Activated CD4-positive, alpha-beta T cell treated with anti-CD3 and anti-CD28 coated beads, Interleukin-2, amount 50 U/mL, for 4 hours (primary cell): Measurements from ENCODE around the gene CBX3.
"Not testable (repeated sequence)": the region's sequence is repeated elsewhere in the genome, so short reads cannot be mapped to it uniquely, and the experiment has no call there.

Experiments
- DNase-seq, 2 experiments: peaks; one replicate each; pipeline ENCODE4 v3.0.0-alpha.2; 2020

CBX3 gene

DNA sequence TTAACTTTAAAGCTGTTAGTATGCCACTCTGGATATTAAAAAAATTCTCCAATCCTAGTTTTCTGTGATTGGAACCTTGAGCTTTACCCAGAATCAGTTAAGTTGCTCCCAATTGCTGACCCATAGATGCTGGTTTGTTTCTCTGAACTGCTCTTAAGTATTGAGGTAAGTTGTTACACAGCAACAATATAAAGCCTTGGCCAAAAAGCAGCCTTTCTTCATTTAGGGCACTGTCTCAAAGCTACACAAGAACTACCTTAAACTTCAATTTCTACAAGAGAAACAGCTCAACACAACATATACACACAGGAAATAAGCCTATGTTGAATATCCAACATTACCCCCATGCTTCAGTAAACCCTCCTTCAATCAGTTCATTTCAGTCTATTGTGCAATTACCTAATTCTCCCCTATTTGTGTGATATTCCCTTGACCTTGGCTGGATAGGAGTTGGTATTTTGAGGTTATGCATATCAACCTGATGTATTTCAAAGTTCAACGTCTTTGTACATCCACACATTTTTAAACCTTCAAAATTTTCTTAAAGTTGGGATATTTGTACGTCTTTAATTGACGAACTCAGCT, 12.5 kb upstream of the CBX3 start:
- no peak for DNase-seq

DNA sequence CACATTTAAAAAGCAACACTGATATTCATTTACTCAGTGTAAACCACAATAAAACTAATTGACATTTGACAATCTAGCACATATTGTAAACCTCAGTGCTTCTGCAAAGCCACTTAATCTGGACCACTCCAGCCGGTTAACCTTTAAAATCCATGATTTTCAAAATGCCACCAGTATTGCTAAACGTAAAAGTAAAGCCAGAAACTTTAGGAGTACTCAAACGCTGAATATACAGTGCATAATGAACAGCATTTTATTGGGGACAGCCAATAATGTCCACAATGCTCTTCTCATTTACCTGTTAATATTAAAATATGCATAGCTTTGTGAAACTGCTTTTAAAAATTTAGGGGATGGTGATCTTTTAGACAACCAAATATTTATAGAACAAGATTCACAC, 11.8 kb upstream of the CBX3 start:
- no peak for DNase-seq

DNA sequence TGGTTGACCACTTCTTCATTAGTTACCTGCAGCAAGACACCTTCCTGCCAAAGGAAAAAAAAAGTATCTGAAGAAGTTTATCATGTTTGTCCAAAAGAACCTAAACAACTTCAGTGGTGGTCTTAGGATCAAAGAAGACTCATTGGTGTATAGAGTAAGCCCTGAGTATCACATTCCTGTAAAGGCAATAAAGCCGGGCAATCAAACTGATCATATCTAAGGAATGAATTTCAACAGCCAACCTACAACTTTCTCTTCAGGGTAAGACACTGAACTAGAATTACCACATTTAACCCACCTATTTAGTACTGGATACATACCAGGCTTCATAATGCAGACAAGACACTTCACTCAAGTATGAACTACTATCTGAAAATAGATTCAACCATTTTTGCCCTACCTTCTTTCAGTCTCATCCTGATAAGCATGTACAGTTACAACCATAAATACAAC, 11.1 kb upstream of the CBX3 start:
- no peak for DNase-seq

DNA sequence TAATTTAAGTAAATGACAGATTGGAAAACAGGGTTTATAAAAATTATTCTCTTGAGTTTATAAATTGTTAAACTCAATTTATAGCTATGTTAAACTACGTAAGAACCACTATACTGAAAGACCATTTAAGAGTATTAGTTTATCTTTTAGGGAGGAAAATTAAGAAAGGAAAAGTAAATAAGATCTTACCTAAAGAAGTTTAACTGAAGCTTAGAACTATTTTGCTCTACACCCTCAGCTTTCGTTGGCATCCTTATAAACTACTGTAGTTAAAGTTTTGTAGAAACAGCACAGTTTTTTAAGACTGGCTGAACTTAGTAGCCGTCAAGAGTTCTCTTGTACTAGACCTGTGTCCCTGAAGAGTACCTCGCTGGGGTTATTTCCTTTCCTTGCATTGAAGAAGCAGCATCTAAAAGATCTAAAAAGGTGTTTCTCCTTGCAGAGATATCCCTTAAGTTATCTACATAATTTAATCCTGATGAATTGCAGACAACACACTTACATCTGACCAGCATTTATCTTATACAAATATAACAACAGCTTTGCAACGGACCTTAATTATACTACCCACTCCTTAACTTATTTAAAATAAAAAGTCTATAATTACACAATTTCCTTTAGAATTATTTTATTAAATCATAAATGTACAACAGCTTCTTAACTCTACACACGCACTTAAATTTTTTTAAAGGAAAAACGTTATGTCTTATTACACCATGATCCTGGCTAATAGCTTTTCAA, 10.1 kb upstream of the CBX3 start:
- DNase-seq, result no peak

DNA sequence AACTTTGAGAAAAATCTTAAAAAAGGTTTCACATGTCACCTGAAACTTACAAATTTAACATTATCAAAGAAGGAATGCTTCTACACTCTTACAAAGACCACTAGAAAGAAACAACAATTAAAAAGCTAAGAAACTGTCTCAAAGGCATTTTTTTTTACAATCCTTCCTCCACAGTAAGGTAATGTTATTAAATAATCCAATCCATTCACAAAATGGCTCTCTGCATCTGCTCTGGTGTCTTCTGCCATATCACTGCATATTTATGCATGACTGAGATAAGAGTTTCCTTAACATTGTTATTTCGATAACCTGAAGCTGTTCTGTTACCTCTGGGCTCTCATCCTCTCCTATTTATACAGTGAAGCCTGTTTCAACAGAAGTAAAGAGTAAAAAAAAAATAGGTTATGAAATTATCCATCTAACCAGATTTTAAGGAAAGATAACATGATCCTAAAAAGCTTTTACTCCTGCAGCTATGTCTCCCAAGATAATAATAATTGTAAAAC, 9.5 kb upstream of the CBX3 start:
- DNase-seq, result no peak

DNA sequence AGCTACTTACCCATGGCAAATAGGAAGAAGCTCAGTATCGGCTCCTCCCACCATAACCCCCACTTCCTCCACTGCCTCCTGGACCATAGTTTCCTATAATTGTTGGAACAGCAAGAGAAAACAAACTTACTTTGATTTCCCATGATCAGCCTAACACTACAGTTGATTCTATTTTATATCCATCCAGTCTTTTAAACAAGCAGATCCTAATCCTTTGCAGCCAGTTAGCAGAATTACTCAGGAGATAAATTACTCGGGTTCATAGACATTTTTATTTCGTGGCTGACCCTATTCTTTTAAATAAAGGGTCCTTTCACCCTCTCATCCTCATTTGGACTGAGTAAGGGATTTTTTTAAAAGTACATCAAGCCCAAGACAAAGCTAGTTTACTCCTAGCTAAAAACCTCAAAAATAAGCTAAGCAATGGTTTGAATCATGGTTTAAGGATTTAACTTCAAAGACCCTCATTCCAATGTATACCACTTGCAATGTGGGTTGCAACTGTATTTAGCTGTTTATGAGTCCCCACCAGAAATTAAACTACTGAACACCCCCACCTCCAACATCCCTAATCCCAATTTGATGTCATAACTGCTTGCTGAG, 9.0 kb upstream of the CBX3 start:
- DNase-seq, result no peak

DNA sequence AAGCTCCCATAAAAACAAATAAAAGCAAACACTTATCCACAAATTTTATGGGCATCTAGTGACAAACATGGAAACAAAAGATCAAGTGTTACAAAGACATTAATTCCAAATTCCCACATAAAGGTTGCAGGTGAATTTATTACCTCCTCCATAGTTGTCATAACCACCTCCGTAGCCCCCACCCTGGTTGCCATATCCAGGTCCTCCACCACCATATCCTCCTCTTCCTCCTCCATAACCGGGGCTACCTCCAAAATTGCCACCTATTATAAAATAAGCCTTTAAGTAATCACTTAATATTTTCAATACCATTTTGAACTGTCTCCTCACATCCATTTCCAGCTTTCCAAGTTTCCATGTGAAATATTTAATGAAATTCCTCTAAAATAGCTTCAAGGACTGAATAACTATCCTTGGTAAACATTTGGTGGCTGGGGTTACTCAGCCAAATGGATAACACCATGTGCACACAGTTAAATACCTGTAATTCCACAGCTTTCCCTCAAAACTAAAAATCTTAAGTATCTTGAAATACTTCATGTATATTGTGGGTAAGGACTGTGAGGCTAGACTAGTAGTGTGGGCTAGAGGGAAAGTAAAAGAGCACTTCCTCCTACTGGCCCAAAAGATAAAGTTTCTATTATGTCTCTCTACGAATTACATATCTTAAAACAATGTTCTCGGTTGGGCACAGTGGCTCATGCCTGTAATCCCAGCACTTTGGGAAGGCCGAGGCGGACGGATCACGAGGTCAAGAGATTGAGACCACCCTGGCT, 7.9 kb upstream of the CBX3 start:
- no peak for DNase-seq

DNA sequence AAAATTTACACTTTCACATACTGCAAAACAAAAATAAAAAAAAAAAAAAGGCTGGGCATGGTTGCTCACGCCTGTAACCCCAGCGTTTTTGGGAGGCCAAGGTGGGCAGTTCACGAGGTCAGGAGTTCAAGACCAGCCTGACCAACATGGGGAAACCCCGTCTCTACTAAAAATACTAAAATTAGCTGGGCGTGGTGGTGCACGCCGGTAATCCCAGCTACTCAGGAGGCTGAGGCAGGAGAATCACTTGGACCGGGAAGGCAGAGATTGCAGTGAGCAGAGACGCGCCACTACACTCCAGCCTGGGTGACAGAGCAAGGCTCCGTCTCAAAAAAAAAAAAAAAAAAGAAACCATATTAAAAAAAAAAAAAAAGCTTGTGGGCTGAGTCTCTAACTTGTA, 6.8 kb upstream of the CBX3 start:
- DNase-seq, result not testable (repeated sequence)

DNA sequence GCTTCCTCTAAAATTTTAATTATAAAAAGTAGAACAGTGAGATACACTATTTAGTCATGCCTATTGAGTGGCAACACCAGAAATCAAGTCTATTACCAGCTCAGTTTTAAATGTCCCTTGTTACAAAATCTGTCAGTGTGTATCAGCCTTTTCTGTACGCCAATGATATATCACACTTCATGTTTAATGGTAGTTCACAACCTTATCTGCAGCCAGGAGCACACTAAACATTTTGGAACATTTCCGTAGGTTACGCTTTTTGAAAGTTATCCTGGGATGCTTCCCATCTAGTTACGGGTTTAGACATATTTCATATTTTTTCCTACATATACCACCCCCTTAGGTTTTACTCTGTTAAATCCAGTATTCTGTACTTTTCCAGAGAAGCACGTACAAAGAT, 6.4 kb upstream of the CBX3 start:
- no peak for DNase-seq

DNA sequence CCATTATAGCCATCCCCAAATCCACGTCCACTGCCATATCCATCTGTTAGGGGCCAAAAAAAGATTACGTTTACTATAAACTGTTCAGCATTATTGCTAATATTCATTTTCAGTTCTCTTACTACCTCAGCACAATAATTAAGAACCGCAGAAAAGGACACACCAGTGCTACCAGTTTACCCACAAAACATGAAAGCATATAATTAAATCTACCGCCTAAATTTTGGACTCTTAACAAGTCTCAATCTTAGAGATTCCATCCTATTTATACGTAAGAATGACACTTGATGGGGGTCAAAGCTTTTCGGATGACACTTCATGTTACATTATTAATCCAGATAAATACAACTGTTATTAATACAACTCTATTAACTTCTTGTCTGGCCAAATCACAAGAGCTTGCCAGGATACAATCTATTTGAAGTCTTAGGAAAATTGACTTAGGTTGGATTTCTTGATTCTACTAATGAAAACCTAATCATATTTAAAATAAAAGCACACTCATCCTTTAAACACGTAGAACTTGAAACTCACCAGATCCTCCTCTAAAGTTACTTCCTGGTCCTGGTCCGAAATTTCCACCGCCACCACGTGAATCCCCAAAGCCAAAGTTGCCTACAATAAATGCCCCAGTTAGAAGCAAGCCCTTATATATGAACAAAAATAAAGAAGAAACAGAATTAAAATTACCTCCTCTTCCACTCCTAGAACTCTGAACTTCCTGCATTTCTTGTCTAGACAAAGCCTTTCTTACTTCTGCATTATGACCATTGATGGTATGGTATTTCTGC, 5.5 kb upstream of the CBX3 start:
- DNase-seq, result no peak

DNA sequence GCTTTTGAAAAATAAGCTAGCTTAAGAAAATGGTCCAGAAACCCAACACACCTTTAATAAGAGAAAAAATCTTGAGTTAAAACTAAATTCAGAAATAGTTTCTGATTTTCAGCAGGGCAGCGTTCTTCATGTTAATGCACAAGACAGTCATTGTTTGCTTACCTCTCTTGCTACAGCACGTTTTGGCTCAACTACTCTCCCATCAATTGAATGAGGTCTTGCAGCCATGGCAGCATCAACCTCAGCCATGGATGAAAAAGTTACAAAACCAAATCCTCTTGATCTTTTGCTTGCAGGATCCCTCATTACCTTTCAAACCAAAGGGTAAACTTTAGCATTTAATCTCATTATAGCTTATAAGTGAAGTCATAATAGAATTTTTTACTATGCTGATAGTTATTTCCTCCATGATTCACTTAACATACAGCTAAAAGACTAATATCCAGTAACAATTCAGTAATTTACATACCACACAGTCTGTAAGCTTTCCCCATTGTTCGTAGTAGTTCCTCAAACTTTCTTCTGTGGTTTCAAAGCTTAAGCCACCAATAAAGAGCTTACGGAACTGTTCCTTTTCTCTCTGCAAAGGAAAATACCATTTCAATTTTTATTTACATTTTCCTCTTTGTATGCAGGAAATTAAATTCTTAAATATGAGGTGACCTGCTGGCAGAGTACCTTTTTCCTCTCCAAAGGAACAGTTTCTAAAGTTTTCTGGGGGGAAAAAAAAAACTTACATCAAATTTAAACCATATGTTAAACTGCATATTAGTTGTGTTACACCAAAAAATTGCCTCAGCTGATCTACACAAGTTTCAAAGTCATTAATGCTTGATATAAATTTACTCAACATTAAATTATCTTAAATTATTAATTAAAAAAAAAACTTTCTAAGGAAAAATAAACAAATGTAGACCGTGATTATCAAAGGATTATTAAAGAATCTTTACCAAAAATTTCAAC, 4.1 kb upstream of the CBX3 start:
- DNase-seq, result no peak

DNA sequence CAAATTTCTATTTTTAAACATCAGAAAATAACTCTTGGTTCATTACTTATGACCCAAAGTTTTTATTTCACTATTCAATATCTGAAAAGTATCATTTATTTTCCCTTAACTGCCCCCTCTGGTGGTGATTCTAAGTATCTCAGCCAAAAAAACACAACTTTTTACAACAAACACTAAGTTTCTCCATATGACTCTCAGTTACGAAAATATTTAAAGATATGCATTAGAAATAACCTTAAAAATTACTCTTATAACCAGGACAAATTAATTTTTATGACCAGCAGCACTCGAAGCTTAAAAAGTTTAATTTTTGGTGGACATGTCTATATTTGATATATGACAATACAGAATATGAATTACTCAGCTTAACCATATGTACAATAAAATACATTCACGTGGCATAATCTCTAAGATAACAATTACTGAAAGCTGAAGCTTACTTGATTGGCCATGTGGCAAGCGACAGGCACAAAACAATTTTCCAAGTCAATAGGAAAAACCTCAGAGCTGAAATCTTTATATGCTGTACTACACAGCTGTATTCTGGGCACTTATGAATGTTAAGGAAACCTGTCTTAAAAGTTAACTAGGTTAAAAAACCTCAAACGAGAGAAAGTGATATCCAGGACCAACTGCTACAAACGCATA, 3.3 kb upstream of the CBX3 start:
- no peak for DNase-seq

DNA sequence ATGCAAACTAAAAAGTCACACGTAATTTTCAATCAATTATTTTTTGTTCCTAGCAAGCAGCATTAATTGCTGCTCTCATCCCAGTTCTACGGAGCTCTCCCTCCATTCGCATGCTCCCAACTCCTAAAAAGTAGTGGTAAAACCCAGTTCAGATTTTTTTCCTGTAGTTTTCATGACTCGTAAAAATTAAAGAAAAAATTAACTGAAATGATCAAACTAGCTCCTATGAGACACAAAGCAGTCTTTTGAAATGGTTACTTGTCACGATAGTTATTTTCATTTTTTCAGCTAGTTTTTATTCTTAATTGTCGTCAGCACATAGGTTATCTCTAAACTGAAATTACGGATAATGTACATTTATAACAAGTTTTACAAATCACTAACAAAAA, 2.8 kb upstream of the CBX3 start:
- DNase-seq, result no peak

DNA sequence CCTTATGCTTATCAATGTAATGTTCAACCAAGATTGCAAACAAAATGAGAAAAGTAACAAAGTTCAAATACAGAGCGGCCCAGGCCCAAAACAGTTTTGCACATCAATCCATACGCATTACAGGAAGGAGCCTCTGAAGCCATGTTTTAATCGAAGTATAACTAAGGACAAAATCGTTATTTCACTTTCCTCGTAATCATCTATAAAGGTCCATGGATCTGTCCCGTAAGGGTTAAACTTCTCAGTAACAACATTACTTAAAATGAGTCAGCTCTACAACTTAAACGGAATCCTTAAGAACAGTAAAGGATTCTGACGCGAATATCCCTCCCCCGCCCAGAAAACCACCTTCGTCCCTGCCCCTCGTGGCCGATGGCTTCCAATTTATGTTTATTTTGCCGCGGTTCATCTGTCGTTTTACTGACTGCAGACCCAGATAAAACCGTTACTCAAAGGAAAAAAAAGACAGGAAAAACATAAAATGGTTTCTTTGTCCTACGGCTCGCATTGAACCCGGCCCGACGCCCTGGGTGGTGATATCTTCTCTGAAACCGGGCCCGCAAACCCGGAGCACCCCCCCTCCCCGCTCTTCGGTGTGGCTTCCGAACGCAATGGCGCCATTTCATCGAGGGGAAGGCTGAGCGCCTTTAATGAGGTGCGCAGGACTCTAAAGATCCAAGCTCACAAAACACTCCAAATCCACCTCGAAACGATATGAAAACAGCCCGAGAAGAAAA, 2.1 kb upstream of the CBX3 start:
- DNase-seq, result peak; percentile 63 to 69

DNA sequence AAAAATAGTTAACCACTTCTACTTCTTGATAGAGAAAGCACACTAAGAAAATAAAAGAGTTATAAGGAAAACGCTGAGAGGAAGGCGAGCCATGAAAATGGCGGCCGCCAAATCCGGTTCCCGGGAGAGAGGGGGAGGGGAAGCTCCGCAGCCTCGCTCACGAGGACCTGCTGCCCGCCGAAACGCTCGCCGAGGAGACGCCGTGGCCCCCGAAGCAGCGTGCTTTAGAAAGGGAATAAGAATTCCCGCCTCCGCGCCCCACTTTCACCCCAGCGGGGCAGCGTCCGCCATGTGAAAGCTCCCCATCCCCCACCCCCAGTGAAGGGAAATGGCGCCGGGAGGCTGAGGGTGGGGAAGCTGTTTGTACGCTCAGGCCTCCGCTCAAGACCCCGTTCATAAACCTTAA, 1.5 kb upstream of the CBX3 start:
- DNase-seq, result peak; percentile 65 to 69

DNA sequence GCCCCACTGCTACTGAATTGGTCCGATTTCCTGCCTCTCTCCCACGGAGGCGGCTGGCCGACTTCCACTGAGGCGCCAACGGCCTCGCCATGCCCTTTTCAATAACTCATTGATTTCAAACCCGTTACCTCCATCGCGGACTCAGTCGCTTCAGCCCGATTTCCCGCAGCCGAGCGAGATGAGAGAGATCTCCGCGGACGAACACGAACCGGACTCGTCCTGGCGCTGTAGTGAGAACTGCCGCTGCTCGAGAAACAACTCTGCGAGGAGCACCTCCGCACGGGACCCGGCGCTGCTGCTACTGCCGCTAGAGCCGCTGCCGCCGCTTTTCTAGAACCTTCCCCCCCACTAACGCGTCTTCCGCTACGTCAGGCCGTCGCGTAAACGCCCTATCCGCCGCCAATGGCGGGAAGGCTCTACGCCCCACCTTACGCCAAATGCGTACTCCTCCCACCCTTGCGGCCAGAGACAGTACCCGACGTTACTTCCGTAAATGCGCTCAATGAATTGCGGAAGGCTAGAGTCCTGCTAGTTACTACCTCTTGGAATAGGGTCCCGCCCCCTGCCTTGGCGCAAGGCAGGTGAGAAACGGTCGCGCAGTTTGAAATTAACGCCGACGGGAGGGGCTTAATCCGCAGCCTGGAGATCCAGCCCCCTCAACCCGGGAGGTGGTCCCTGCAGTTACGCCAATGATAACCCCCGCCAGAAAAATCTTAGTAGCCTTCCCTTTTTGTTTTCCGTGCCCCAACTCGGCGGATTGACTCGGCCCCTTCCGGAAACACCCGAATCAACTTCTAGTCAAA, 900 bp upstream of the CBX3 start, which contains the start of gene HNRNPA2B1:
HNRNPA2B1 (minus strand) TSS at position 303 of the 803 bp plus-strand sequence; CDS start at position 134, 169 bp downstream.
- peak; percentile 94 to 96 for DNase-seq

DNA sequence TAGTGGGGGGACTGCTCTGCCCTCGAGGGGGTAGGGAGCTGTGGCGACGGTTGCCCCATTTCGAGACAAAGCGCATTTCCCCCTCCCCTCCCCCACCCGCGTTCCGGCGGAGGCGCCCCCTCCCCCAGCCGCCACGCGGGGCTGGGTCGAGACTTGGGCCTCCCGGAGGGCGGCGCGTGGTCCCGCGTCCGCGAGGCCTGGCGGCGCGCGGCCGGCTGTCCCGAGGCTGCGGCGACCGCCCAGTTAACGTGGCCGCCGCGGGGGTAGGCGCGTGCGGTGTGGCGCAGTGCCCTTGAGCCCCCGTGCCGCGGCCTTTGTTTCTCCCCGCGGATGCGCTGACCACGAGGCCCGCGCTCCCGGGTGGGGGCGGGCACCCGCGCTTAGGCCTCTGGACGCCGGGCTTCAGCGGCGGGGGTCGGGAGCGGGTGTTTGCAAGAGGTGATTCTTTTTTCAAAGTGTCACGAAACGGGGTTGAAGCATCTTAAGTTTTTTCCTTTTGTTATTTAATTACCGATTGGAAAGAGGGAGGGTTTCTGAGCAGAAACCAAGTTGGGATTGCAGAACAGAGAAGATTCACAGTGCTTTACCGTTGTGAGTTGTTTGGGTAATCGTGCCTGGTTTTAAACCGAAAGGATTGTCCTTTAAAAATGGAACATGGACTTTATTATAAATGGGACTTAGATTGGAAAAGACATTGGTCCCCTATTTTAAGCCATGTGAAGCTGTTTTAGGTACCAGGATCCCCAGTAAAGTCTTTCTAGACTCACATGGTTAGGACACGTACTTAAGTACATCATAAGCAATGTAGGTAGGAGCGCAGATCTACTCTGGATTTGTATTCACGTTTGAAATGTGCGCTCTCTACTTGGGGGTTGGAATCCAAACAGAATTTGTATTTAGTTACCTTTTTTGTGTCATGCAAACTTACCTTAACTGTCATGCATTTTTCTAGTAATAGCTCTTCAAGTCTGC, 760 bp downstream of the CBX3 start:
- peak; percentile 58 to 59 for DNase-seq

DNA sequence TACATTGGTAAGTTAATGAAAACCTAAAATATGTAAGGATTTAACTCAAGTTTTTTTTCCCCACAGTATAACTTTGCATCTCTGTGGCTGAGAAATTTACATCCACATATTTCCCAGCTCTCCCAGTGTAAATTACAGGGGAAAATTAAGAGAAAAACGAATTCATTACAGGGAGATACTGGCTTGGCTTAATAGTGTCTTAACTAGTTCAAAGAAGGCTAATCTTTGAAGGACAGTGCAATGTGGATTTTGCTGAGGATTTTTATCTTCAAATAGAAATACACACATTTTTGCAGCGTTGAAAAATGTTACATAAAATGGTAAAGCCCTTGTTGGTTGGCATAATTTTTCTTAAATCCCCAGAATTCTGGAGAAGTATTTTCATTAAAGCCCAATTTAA, 1.5 kb downstream of the CBX3 start:
- no peak for DNase-seq
